ENCODE data around the gene KDM1A. TPM values are rescaled to one million over a fixed set of nuclear protein-coding genes. Genes with fewer than 3 reads are reported as not detected.
"Not testable (repeated sequence)": the region's sequence is repeated elsewhere in the genome, so short reads cannot be mapped to it uniquely, and the experiment has no call there.

KDM1A gene
- total and polyA plus RNA-seq, 10 donors = 18.4 to 47.2 (median 37.9) TPM

- Histone ChIP-seq H3K4me3 (no peak overlapping the region), H3K27me3 (replicated peaks in 1 of 7) (peaks cover 0 to 27% (median 0%) of the 10 kb centered on the region in 7 donors), H3K4me1 (peaks cover 0 to 12% (median 4%) of the 10 kb centered on the region in 6 donors), H3K36me3 (no peaks in the 10 kb centered on the region), H3K9me3 (no peaks in the 10 kb centered on the region), H3K27ac (no peak overlapping the region)
- TF ChIP-seq POLR2AphosphoS5 (IDR thresholded peaks at IDR 0.05) = no peak
- TF ChIP-seq, protein P1, sequence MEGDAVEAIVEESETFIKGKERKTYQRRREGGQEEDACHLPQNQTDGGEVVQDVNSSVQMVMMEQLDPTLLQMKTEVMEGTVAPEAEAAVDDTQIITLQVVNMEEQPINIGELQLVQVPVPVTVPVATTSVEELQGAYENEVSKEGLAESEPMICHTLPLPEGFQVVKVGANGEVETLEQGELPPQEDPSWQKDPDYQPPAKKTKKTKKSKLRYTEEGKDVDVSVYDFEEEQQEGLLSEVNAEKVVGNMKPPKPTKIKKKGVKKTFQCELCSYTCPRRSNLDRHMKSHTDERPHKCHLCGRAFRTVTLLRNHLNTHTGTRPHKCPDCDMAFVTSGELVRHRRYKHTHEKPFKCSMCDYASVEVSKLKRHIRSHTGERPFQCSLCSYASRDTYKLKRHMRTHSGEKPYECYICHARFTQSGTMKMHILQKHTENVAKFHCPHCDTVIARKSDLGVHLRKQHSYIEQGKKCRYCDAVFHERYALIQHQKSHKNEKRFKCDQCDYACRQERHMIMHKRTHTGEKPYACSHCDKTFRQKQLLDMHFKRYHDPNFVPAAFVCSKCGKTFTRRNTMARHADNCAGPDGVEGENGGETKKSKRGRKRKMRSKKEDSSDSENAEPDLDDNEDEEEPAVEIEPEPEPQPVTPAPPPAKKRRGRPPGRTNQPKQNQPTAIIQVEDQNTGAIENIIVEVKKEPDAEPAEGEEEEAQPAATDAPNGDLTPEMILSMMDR (IDR thresholded peaks at IDR 0.05 in 8 of 11, conservative IDR thresholded peaks at IDR 0.05 in 3 of 11) = peak; percentile 33 to 87 (median 74)
- intact Hi-C loops (cut with DNase I; ENCODE audit: low total_unique reads) = loop anchor here (10.0 kb wide), 1 partner anchor 108 kb away; no protein-coding TSS in a partner anchor
- 35 to 44% (median 37%) methylated on average over 9 of the region's 9 CpGs for WGBS, 5 donors
- DNase-seq = peak; percentile 77
These were observed 42.6 kb upstream of the KDM1A start for GRCh38 chr1:22976461-22977243.

DNA sequence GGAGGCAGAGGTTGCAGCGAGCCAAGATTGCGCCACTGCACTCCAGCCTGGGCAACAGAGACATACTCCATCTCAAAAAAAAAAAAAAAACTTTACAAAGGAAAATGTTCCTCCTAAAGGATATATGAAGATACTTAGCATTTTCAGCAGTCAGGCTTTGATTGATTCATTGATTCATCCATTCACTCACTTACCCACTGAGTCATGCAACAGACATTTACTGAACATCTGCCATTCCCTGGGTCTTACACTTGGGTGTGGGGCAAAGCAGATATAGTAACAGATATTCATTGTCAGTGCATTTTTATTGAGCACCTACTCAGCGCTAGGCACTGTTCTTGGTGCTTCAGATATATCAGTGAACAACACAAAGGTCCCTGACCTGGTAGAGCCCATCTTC is 41.0 kb upstream of the KDM1A start:
- intact Hi-C loops (cut with DNase I; ENCODE audit: low total_unique reads) = loop anchor here (10.0 kb wide), 1 partner anchor 107 kb away; no protein-coding TSS in a partner anchor
- TF ChIP-seq, protein P1 (IDR thresholded peaks at IDR 0.05 in 8 of 11, conservative IDR thresholded peaks at IDR 0.05 in 3 of 11) = no peak
- TF ChIP-seq POLR2A (IDR thresholded peaks at IDR 0.05) = no peak
- no peak for TF ChIP-seq POLR2AphosphoS5 (IDR thresholded peaks at IDR 0.05)
- no peaks in the 10 kb centered on the region for H3K36me3 ChIP-seq
- no peak for DNase-seq
- H3K27me3 ChIP-seq (replicated peaks in 1 of 7) = peaks cover 0 to 12% (median 0%) of the 10 kb centered on the region in 7 donors
- no peak overlapping the region for H3K27ac ChIP-seq
- H3K4me1 ChIP-seq = peaks cover 0 to 12% (median 4%) of the 10 kb centered on the region in 6 donors
- no peaks in the 10 kb centered on the region for H3K9me3 ChIP-seq
- WGBS, 5 donors = 87 to 97% (median 96%) methylated on average over 3 of the region's 3 CpGs
- H3K4me3 ChIP-seq = no peak overlapping the region

DNA sequence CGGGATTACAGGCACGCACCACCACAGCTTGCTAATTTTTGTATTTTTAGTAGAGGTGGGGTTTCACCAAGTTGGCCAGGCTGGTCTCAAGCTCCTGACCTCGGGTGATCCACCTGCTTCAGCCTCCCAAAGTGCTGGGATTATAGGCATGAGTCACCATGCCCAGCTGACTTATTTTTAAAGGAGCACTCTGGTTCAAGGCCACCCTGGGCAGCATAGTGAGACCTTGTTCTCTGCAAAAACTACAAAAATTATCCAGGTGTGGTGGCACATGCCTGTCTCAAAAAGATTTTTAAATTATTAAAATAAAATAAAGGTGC is 38.8 kb upstream of the KDM1A start:
- not testable (repeated sequence) for H3K9me3 ChIP-seq; H3K27me3 ChIP-seq (replicated peaks in 1 of 7); H3K4me3 ChIP-seq; H3K36me3 ChIP-seq; H3K27ac ChIP-seq; DNase-seq
- intact Hi-C loops (cut with DNase I; ENCODE audit: low total_unique reads) = loop anchor here (10.0 kb wide), 1 partner anchor 284 kb away; no protein-coding TSS in a partner anchor
- peaks cover 0 to 12% (median 4%) of the 10 kb centered on the region in 6 donors for H3K4me1 ChIP-seq
- WGBS, 5 donors = 71 to 81% (median 78%) methylated on average over 3 of the region's 3 CpGs

DNA sequence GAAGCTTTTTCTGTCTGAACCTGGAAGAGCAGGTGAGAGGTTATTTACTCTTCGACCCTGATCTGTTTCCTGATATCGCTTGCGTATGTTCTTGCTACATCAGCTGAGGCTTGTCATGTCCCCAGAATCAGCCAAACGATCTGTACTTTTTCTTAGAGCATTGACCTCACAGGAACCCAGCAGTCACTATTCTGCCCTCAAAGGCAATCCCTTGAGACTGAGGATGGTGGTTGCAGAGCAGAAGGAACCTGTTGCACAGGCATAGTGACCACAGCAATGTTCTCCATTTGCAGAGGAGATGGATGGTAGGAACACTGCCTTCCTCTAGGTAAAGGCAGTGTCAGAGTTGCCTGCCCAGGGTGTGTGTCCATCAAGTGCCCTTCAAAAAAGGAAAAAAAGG is 35.3 kb upstream of the KDM1A start:
- WGBS, 5 donors = 70 to 86% (median 73%) methylated on average over 4 of the region's 4 CpGs
- intact Hi-C loops (cut with DNase I; ENCODE audit: low total_unique reads) = loop anchor here (10.0 kb wide), 1 partner anchor 281 kb away; no protein-coding TSS in a partner anchor
- H3K4me1 ChIP-seq = no peaks in the 10 kb centered on the region
- no peak overlapping the region for H3K4me3 ChIP-seq
- no peak for TF ChIP-seq POLR2A (IDR thresholded peaks at IDR 0.05)
- TF ChIP-seq, protein P1 (IDR thresholded peaks at IDR 0.05 in 8 of 11, conservative IDR thresholded peaks at IDR 0.05 in 3 of 11) = no peak
- no peak for TF ChIP-seq POLR2AphosphoS5 (IDR thresholded peaks at IDR 0.05)
- H3K36me3 ChIP-seq = no peaks in the 10 kb centered on the region
- H3K27ac ChIP-seq = no peak overlapping the region
- H3K27me3 ChIP-seq (replicated peaks in 1 of 7) = no peaks in the 10 kb centered on the region
- no peak for DNase-seq
- H3K9me3 ChIP-seq = no peaks in the 10 kb centered on the region

DNA sequence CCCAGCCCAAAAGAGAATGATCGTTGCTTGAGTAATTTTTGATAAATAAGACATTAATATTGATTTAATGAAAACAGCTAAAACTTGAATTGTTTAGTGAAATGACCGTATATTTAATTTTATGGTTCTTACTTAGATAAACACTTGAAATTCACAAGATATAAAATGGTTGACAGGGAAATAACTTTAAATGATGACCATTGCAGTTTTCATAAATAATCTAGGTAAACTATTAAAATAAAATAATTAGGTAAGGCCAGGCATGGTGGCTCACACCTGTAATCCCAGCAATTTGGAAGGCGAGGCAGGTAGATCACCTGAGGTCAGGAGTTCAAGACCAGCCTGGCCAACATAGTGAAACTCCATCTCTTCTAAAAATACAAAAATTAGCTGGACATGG is 26.9 kb upstream of the KDM1A start:
- peaks cover 0 to 24% (median 16%) of the 10 kb centered on the region in 8 donors for H3K9me3 ChIP-seq
- H3K4me3 ChIP-seq; H3K27ac ChIP-seq; intact Hi-C loops (cut with DNase I; ENCODE audit: low total_unique reads); H3K4me1 ChIP-seq; H3K36me3 ChIP-seq; DNase-seq; H3K27me3 ChIP-seq (replicated peaks in 1 of 7): not testable (repeated sequence)
- WGBS, 5 donors = 72 to 96% (median 86%) methylated on average over 3 of the region's 3 CpGs

DNA sequence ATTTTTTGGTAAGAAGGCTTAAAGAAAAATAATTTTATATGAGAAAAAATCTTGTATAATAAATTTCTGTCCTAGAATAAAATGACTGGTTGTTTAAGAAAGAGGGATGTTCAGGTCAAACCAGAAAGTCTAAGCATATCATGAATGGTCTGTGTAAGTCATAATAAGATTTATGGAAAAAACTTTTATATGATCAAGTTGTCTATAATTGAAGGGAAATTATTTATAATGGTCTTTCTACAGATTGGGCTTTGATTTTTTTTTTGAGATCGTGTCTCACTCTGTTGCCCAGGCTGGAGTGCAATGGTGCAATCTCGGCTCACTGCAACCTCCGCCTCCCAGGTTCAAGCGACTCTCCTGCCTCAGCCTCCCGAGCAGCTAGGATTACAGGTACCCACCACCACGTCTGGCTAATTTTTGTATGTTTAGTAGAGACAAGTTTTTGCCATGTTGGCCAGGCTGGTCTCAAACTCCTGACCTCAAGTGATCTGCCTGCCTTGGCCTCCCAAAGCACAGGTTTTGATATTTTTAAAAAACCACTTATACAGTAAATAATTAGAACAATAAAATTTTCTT is 26.0 kb upstream of the KDM1A start:
- H3K4me1 ChIP-seq; H3K27ac ChIP-seq; DNase-seq; intact Hi-C loops (cut with DNase I; ENCODE audit: low total_unique reads); H3K27me3 ChIP-seq (replicated peaks in 1 of 7); H3K4me3 ChIP-seq; H3K36me3 ChIP-seq: not testable (repeated sequence)
- peaks cover 0 to 24% (median 16%) of the 10 kb centered on the region in 8 donors for H3K9me3 ChIP-seq
- 83 to 89% (median 86%) methylated on average over 6 of the region's 6 CpGs for WGBS, 5 donors
